Gastroesophageal sphincter (tissue), 4 donors: ENCODE data around the gene SLC18A2. TPM values are rescaled to one million over a fixed set of nuclear protein-coding genes. Genes with fewer than 3 reads are reported as not detected.

Experiments
- ATAC-seq: fragments of 150-250 bp; one replicate; pipeline ENCODE4 v1.9.1; 2016; ENCODE audit warnings: mild to moderate bottlenecking, moderate library complexity
- H3K27ac ChIP-seq, 4 donors: fragments of 200-600 bp; sonication (generic) in 3 of 4; 1 replicate in 3 of 4; 2 replicates in 1 of 4; pipeline ENCODE4 v1.5.1; 2016 to 2019
- H3K27me3 ChIP-seq: fragments of 200-600 bp; sonication (generic); one replicate; pipeline ENCODE4 v1.5.1; 2019
- H3K36me3 ChIP-seq, 2 donors: fragments of 200-600 bp; sonication (generic); one replicate each; pipeline ENCODE4 v1.5.1; 2019; ENCODE audit warnings: control low read depth in 1 of 2
- H3K4me1 ChIP-seq, 3 donors: fragments of 200-600 bp; sonication (generic); 1 replicate in 2 of 3; 2 replicates in 1 of 3; pipeline ENCODE4 v1.5.1; 2016 to 2019; ENCODE audit warnings: control low read depth in 2 of 3
- H3K4me3 ChIP-seq, 2 donors: fragments of 200-600 bp; sonication (generic); one replicate each; pipeline ENCODE4 v1.5.1; 2019; ENCODE audit warnings: mild to moderate bottlenecking in 1 of 2, moderate library complexity in 1 of 2
- H3K9me3 ChIP-seq, 3 donors: fragments of 200-600 bp; sonication (generic); one replicate each; pipeline ENCODE4 v1.5.1; 2017 to 2019; ENCODE audit warnings: control low read depth in 2 of 3
- CTCF ChIP-seq, 4 experiments: fragments of 200-600 bp in 2 of 4; fragments of 450-650 bp in 2 of 4; sonication (generic) in 1 of 4; IDR thresholded peaks; one replicate each; pipeline ENCODE4 v1.5.1; 2017 to 2019; ENCODE audit warnings: antibody characterized with exemption in 4 of 4, mild to moderate bottlenecking in 2 of 4, moderate library complexity in 2 of 4
- EP300 ChIP-seq: sonication (generic); formaldehyde crosslinking; IDR thresholded peaks from one replicate; pipeline ENCODE4 v1.6.1; 2017; ENCODE audit warnings: antibody characterized with exemption, mild to moderate bottlenecking
- POLR2A ChIP-seq, 2 donors: fragments of 450-650 bp; IDR thresholded peaks; one replicate each; pipeline ENCODE4 v1.6.1; 2017; ENCODE audit warnings: antibody characterized with exemption in 2 of 2, mild to moderate bottlenecking in 2 of 2, moderate library complexity in 1 of 2
- POLR2AphosphoS5 ChIP-seq: sonication (generic); formaldehyde crosslinking; IDR thresholded peaks from one replicate; pipeline ENCODE4 v1.6.1; 2017; ENCODE audit warnings: antibody characterized with exemption
- WGBS, 2 donors: methylation state at CpG; one replicate each; pipeline ENCODE4 v1.1.5; 2018; ENCODE audit warnings: low coverage in 1 of 2; 5-methylcytosine and 5-hydroxymethylcytosine counted together
- total RNA-seq, 4 donors: library from RNA; depleted of rRNA; stranded (reverse); fragments of >200 nt; gene quantifications; one replicate each; pipeline ENCODE4 v1.1.0, GENCODE V29; 2016

SLC18A2 gene
- total RNA-seq, 4 donors from 2014 or later = 0.82 to 1.9 (median 0.89) TPM

GRCh38 chr10:117204316-117204715, 36.6 kb upstream of the SLC18A2 start:
- Histone ChIP-seq H3K4me1 (no peaks in the 10 kb centered on the region), H3K36me3 (no peaks in the 10 kb centered on the region), H3K9me3 (peaks cover 0 to 10% (median 0%) of the 10 kb centered on the region in 3 donors), H3K27ac (no peak overlapping the region), H3K27me3 (peaks cover 29% of the 10 kb centered on the region), H3K4me3 (no peak overlapping the region)
- WGBS, 2 donors = 57% methylated on average over 2 of the region's 2 CpGs; no CpG with 5 or more reads in 1 of the 2 donors
- no peak for ATAC-seq
- TF ChIP-seq POLR2AphosphoS5 (no peak), EP300 (no peak), CTCF (IDR thresholded peaks at IDR 0.05) (no peak), POLR2A (IDR thresholded peaks at IDR 0.05) (no peak)

GRCh38 chr10:117212176-117212575, 28.7 kb upstream of the SLC18A2 start:
- no peaks in the 10 kb centered on the region for H3K36me3 ChIP-seq
- H3K27me3 ChIP-seq = peaks cover 79% of the 10 kb centered on the region
- no peak overlapping the region for H3K4me3 ChIP-seq
- ATAC-seq = no peak
- WGBS, 2 donors = 71 to 81% methylated on average over 1 of the region's 1 CpG
- peaks cover 0 to 12% (median 8%) of the 10 kb centered on the region in 3 donors for H3K4me1 ChIP-seq
- TF ChIP-seq EP300 (no peak), POLR2A (IDR thresholded peaks at IDR 0.05) (no peak), POLR2AphosphoS5 (no peak), CTCF (IDR thresholded peaks at IDR 0.05) (no peak)
- H3K9me3 ChIP-seq = peaks cover 0 to 28% (median 0%) of the 10 kb centered on the region in 3 donors
- no peak overlapping the region for H3K27ac ChIP-seq

GRCh38 chr10:117214401-117214800, 26.5 kb upstream of the SLC18A2 start:
- WGBS, 2 donors = 33 to 67% methylated on average over 1 of the region's 1 CpG
- Histone ChIP-seq H3K4me1 (peaks cover 0 to 16% (median 10%) of the 10 kb centered on the region in 3 donors), H3K27ac (no peak overlapping the region), H3K36me3 (no peaks in the 10 kb centered on the region), H3K27me3 (peaks cover 79% of the 10 kb centered on the region), H3K4me3 (no peak overlapping the region), H3K9me3 (peaks cover 0 to 28% (median 0%) of the 10 kb centered on the region in 3 donors)
- TF ChIP-seq EP300 = no peak
- ATAC-seq = no peak

- WGBS, 2 donors = 75% methylated on average over 2 of the region's 2 CpGs; no CpG with 5 or more reads in 1 of the 2 donors
- TF ChIP-seq EP300 (no peak), POLR2AphosphoS5 (no peak), POLR2A (IDR thresholded peaks at IDR 0.05) (no peak), CTCF (IDR thresholded peaks at IDR 0.05) (no peak)
- H3K4me1 ChIP-seq = peaks cover 0 to 16% (median 10%) of the 10 kb centered on the region in 3 donors
- ATAC-seq = no peak
- H3K27me3 ChIP-seq = peaks cover 79% of the 10 kb centered on the region
- no peak overlapping the region for H3K27ac ChIP-seq
- peaks cover 0 to 28% (median 0%) of the 10 kb centered on the region in 3 donors for H3K9me3 ChIP-seq
- H3K4me3 ChIP-seq = no peak overlapping the region
- no peaks in the 10 kb centered on the region for H3K36me3 ChIP-seq
Observed at GRCh38 chr10:117215079-117215478, 25.8 kb upstream of the SLC18A2 start.

- peak overlapping the region in 1 of 2 donors; percentile 50 for H3K4me3 ChIP-seq
- H3K27me3 ChIP-seq = peaks cover 77% of the 10 kb centered on the region
Observed at GRCh38 chr10:117216028-117216427, 24.9 kb upstream of the SLC18A2 start.

More at GRCh38 chr10:117216028-117216427, 24.9 kb upstream of the SLC18A2 start:
- no peaks in the 10 kb centered on the region for H3K36me3 ChIP-seq
- WGBS, 2 donors = no CpG with 5 or more reads among the region's 15 CpGs
- H3K27ac ChIP-seq = no peak overlapping the region
- no peak for ATAC-seq
- H3K4me1 ChIP-seq = peaks cover 0 to 16% (median 10%) of the 10 kb centered on the region in 3 donors
- peaks cover 0 to 26% (median 0%) of the 10 kb centered on the region in 3 donors for H3K9me3 ChIP-seq
- TF ChIP-seq CTCF (IDR thresholded peaks at IDR 0.05) = no peak
- TF ChIP-seq POLR2A (IDR thresholded peaks at IDR 0.05) = no peak
- no peak for TF ChIP-seq EP300
- no peak for TF ChIP-seq POLR2AphosphoS5
